Bronchial epithelial cell (primary cell): ENCODE data around the gene HCFC1. TPM values are rescaled to one million over a fixed set of nuclear protein-coding genes. Genes with fewer than 3 reads are reported as not detected.

Experiments
- DNase-seq: peaks from one replicate; pipeline ENCODE4 v3.0.0-alpha.2; 2010; ENCODE audit warnings: low read depth
- FAIRE-seq: peaks from 2 replicates; lab custom pipeline; 2011; peaks lifted over from hg19 to GRCh38; lab: Jason Lieb, UNC
- H3K27me3 ChIP-seq: 2 replicates; pipeline ENCODE4 v1.5.1; 2011; ENCODE audit warnings: low read length; ENCODE audit not compliant: control insufficient read depth, insufficient read depth
- H3K36me3 ChIP-seq: 2 replicates; pipeline ENCODE4 v1.5.1; 2011; ENCODE audit warnings: low read length; ENCODE audit not compliant: control insufficient read depth, insufficient read depth
- H3K4me3 ChIP-seq: 2 replicates; pipeline ENCODE4 v1.5.1; 2011; ENCODE audit warnings: mild to moderate bottlenecking, low read depth, low read length, control low read depth
- CTCF ChIP-seq: IDR thresholded peaks from 2 replicates; pipeline ENCODE4 v1.5.1; 2011; ENCODE audit warnings: mild to moderate bottlenecking, moderate library complexity, low read length, control low read depth, inconsistent platforms; ENCODE audit not compliant: insufficient read depth, severe bottlenecking
- total RNA-seq: library from RNA; depleted of rRNA; stranded (reverse); fragments of >200 nt; gene quantifications from 2 replicates; pipeline ENCODE4 v1.2.1, GENCODE V29; 2014

HCFC1 gene
- total RNA-seq, 1 donor from 2014 or later, result 5.5 TPM

- TF ChIP-seq CTCF, result no peak
- FAIRE-seq (no peak), DNase-seq (no peak)
- no peak overlapping the region for H3K4me3 ChIP-seq
- peaks cover 4% of the 10 kb centered on the region for H3K36me3 ChIP-seq
- no peaks in the 10 kb centered on the region for H3K27me3 ChIP-seq
These were observed 39.2 kb downstream of the HCFC1 start for GRCh38 chrX:153932220-153932915.

DNA sequence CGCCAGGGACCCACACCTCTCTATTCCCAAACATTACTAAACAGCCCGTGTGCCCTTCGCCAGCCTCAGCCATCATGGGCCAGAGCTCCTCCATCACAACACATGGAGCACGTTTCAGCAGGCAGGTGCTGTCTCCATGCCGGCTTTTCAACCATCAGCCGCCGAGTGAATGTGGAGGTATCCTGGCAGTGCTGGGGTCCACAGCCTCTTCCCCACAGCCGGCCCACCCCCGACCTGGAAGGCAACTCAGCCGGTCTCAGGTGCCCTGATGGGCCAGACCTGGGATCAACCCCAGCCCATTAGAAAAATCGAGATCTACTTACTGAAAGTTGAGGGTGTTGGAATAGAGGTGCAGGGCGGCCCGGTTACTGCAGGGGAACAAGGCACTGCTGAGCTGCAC lies 39.9 kb downstream of the HCFC1 start:
- FAIRE-seq (no peak), DNase-seq (no peak)
- Histone ChIP-seq H3K27me3 (no peaks in the 10 kb centered on the region), H3K36me3 (peaks cover 4% of the 10 kb centered on the region), H3K4me3 (no peak overlapping the region)
- no peak for TF ChIP-seq CTCF

- Histone ChIP-seq H3K36me3 (peaks cover 4% of the 10 kb centered on the region), H3K4me3 (no peak overlapping the region), H3K27me3 (no peaks in the 10 kb centered on the region)
- FAIRE-seq (no peak), DNase-seq (no peak)
- no peak for TF ChIP-seq CTCF
These were observed 40.5 kb downstream of the HCFC1 start for GRCh38 chrX:153931151-153931550.

DNA sequence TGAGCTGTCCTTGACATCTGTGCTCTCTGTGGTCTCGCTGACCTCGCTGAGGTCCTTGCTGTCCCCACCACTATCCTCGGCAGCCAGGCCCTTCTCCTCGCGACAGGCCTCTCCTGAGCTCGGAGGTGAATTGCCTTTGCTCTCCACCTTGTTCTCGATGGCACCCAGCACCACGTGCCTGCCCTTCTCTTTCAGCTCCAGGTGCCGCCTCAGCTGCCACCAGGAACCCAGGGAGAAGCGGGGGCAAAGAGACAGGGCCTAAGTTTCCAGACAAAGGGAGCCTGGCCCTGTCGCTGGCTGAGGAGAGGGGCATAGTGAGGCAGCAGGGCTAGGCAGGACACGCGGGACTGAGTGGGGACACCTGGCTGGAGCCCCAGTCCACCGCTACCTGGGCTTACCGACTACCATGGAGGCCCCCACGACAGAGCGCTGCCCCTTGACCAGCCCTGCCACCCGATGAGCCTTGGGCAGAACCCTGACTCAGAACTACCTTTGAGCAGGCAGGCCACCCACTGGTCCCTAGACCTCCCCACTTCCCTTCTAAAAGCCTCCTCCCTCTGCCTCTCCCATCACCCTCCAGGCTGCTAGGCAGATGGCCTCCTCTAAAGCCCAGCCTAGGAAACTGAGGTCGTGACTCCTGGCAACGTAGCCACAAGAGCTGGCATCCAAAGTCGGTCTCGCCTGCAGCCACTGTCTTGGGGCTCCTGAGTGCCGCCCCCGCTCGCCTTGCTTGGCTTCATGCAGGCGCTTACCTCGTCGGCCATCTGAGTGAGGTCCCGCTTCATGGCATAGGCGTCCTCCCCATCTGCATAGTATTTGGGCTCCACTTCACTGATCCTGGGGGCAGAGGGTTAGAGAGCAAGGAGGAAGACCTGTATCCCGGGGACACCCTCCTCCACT lies 41.4 kb downstream of the HCFC1 start:
- Histone ChIP-seq H3K27me3 (no peaks in the 10 kb centered on the region), H3K4me3 (no peak overlapping the region), H3K36me3 (peaks cover 4% of the 10 kb centered on the region)
- DNase-seq (no peak), FAIRE-seq (no peak)
- TF ChIP-seq CTCF, result no peak

DNA sequence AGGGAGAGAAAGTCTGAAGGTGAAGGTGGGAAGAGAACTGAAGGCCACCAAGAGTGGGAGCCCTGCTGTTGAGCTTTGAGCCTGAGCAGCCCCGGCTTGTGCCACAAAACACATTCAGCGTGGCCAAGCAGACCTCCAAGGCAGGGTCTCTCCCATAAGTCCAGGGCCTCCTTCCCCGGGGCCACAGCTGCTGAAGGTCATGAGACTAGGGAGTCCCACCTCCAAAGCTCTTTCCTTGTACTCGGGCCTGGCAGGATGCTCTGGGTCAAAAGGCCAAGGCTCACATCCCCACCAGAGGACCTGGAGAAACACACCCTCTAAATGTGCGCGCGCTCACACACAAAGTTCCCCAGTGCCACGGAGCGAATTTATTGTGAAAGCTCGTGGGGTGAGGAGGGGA lies 42.0 kb downstream of the HCFC1 start:
- H3K27me3 ChIP-seq, result no peaks in the 10 kb centered on the region
- FAIRE-seq (no peak), DNase-seq (no peak)
- TF ChIP-seq CTCF, result no peak
- H3K36me3 ChIP-seq, result peaks cover 4% of the 10 kb centered on the region
- H3K4me3 ChIP-seq, result no peak overlapping the region
